ENCODE measurements around the gene LIME1. TPM values are rescaled to one million over a fixed set of nuclear protein-coding genes. Genes with fewer than 3 reads are reported as not detected.

Gene LIME1
- total and polyA plus RNA-seq, 2 of the 4 experiments (the other 2 are of a cell fraction), result 0.36 to 7.8 TPM

- Histone ChIP-seq H3K18ac (ENCODE audit: low read depth, low read length) (no peak overlapping the region), H3K27me3 (ENCODE audit: control insufficient read depth, insufficient read depth, low read length) (no peaks in the 10 kb centered on the region), H3K9ac (ENCODE audit: low read depth, low read length) (no peak overlapping the region), H3K9me1 (ENCODE audit: insufficient read depth, low read length) (peaks cover 19% of the 10 kb centered on the region), H3K36me3 (ENCODE audit: control insufficient read depth, insufficient read depth, low read length) (peaks cover 39% of the 10 kb centered on the region), H3K79me1 (ENCODE audit: low read depth in 1 of 2, low read length in 2 of 2) (peaks cover 21 to 48% of the 10 kb centered on the region in 2 experiments), H2AK5ac (ENCODE audit: low read depth, low read length) (no peak overlapping the region), H4K5ac (ENCODE audit: low read depth, low read length) (no peak overlapping the region), H3K14ac (replicated peaks; ENCODE audit: low read depth, low read length) (no peak overlapping the region), H2BK120ac (ENCODE audit: low read depth, low read length) (no peak overlapping the region), H3K4me3 (ENCODE audit: insufficient read depth, low read depth, low read length) (no peak overlapping the region), H2BK15ac (ENCODE audit: low read depth, low read length) (no peak overlapping the region), H4K8ac (ENCODE audit: low read depth in 2 of 2, low read length in 2 of 2) (no peak overlapping the region), H3K27ac (ENCODE audit: insufficient read depth, low read length) (no peak overlapping the region), H2AK9ac (replicated peaks; ENCODE audit: low read depth, low read length, poor library complexity) (peak overlapping the region; percentile 37), H3K4me2 (ENCODE audit: low read depth, low read length) (no peak overlapping the region), H2BK20ac (ENCODE audit: low read depth, low read length) (no peak overlapping the region), H2AFZ (replicated peaks; ENCODE audit: low read length, poor library complexity) (no peak overlapping the region), H4K20me1 (ENCODE audit: insufficient read depth, low read length) (peaks cover 38% of the 10 kb centered on the region), H3K23ac (ENCODE audit: low read depth, low read length) (no peak overlapping the region), H3K4ac (ENCODE audit: low read depth, low read length) (no peak overlapping the region), H3K4me1 (ENCODE audit: control insufficient read depth, insufficient read depth, low read length) (peaks cover 5% of the 10 kb centered on the region; the same call in 1 of the 2 replicates), H3K56ac (ENCODE audit: extremely low read depth, insufficient read depth, low read length) (no peak overlapping the region), H3K9me3 (ENCODE audit: control insufficient read depth, insufficient read depth, low read length) (no peaks in the 10 kb centered on the region), H2BK5ac (ENCODE audit: low read depth, low read length, poor library complexity, severe bottlenecking) (no peak overlapping the region), H4K91ac (ENCODE audit: insufficient read depth, low read depth, low read length) (no peak overlapping the region)
- DNase-seq (no peak), ATAC-seq (ENCODE audit: low read depth) (no peak)
- 93% methylated on average over 9 of the region's 25 CpGs; no CpG with 5 or more reads in 1 of the 2 experiments for WGBS, 2 experiments (ENCODE audit: extremely low coverage in 2 of 2, insufficient read length in 1 of 2)
- BruUV-seq (replicated peaks), result no TSS peak
- in situ Hi-C loops (cut with MboI; ENCODE audit: low sequenced_read_pairs), result no loop called here
- ChIA-PET POLR2A (ENCODE audit: unreplicated experiment) (no interaction called here), CTCF (no interaction called here)
- TF ChIP-seq MAZ (IDR thresholded peaks at IDR 0.05; ENCODE audit: borderline replicate concordance, low read depth, low read length) (no peak), MXI1 (IDR thresholded peaks at IDR 0.05; ENCODE audit: borderline replicate concordance, low read depth, low read length) (no peak)
- intact Hi-C loops (cut with micrococcal nuclease), result no loop called here
- dilution Hi-C loops (cut with HindIII; ENCODE audit: low sequenced_read_pairs, unreplicated experiment), result no loop called here
These were observed 2.1 kb upstream of the LIME1 start for GRCh38 chr20:63734111-63734945.

Measured in IMR-90 (cell line).